ENCODE measurements around the gene PRKD2. TPM values are rescaled to one million over a fixed set of nuclear protein-coding genes. Genes with fewer than 3 reads are reported as not detected.

Gene PRKD2
- total and polyA plus RNA-seq, 4 donors = 7.3 to 14.4 (median 9.3) TPM

DNA sequence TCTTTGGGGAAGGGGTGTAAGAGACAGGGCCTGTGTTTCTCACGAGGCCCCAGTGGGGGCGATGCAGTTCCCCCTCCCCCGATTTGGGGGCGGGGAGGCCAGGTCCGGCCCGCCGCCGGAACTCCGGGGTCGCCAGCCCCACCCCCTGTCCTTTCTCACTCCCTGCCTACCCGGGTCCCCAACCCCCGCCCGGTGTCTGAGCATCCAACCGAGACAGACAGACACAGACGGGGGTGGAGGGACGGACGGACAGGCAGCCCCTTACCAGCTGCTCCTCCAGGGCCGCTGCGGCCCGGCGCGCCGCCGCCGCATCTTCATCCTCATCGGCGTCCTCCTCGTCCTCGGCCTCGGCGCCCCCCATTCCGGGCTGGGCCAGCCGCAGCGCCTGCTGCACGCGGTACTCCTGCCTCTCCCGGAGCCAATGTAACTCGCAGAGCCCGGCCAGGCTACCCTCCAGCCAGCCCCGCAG lies 56.3 kb downstream of the PRKD2 start:
- no peak for DNase-seq (ENCODE audit: low spot score)
- 2% methylated on average over 40 of the region's 40 CpGs for WGBS
- peak overlapping the region in 2 of 3 donors; percentile 6 to 66 for H3K4me3 ChIP-seq (ENCODE audit: low read depth in 1 of 3, low read length in 3 of 3)
- H3K9me3 ChIP-seq (ENCODE audit: control insufficient read depth in 4 of 4, low read length in 3 of 4) = no peaks in the 10 kb centered on the region
- peak overlapping the region; percentile 32 to 69 for H3K27ac ChIP-seq (ENCODE audit: low read depth in 1 of 2, low read length in 2 of 2)
- peaks cover 5 to 26% (median 12%) of the 10 kb centered on the region in 4 donors for H3K4me1 ChIP-seq (ENCODE audit: control insufficient read depth in 4 of 4, insufficient read depth in 4 of 4, low read length in 3 of 4)
- no peak overlapping the region for H3K9ac ChIP-seq (ENCODE audit: low read depth in 1 of 2, low read length in 2 of 2)
- H3K27me3 ChIP-seq (ENCODE audit: control insufficient read depth in 4 of 4, insufficient read depth in 4 of 4, low read length in 3 of 4) = peaks cover 0 to 7% (median 4%) of the 10 kb centered on the region in 4 donors
- H3K36me3 ChIP-seq (ENCODE audit: control insufficient read depth in 4 of 4, insufficient read depth in 3 of 4, low read depth in 1 of 4, low read length in 3 of 4) = no peaks in the 10 kb centered on the region
- TF ChIP-seq SP1 (IDR thresholded peaks at IDR 0.05) (no peak), FOXA2 (IDR thresholded peaks at IDR 0.05) (no peak), GABPA (IDR thresholded peaks at IDR 0.05 in 1 of 2, conservative IDR thresholded peaks at IDR 0.05 in 1 of 2) (no peak), YY1 (IDR thresholded peaks at IDR 0.05) (no peak), RXRA (IDR thresholded peaks at IDR 0.05) (no peak), FOXA1 (IDR thresholded peaks at IDR 0.05) (no peak), HNF4A (conservative IDR thresholded peaks at IDR 0.05) (no peak), TAF1 (conservative IDR thresholded peaks at IDR 0.05) (no peak), RAD21 (IDR thresholded peaks at IDR 0.05) (no peak), EGR1 (IDR thresholded peaks at IDR 0.05; ENCODE audit: low read depth in 2 of 2) (no peak)
- TF ChIP-seq, protein P1, sequence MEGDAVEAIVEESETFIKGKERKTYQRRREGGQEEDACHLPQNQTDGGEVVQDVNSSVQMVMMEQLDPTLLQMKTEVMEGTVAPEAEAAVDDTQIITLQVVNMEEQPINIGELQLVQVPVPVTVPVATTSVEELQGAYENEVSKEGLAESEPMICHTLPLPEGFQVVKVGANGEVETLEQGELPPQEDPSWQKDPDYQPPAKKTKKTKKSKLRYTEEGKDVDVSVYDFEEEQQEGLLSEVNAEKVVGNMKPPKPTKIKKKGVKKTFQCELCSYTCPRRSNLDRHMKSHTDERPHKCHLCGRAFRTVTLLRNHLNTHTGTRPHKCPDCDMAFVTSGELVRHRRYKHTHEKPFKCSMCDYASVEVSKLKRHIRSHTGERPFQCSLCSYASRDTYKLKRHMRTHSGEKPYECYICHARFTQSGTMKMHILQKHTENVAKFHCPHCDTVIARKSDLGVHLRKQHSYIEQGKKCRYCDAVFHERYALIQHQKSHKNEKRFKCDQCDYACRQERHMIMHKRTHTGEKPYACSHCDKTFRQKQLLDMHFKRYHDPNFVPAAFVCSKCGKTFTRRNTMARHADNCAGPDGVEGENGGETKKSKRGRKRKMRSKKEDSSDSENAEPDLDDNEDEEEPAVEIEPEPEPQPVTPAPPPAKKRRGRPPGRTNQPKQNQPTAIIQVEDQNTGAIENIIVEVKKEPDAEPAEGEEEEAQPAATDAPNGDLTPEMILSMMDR (IDR thresholded peaks at IDR 0.05; ENCODE audit: low read depth, low read length, missing input control) = no peak
- TF ChIP-seq, protein P2, sequence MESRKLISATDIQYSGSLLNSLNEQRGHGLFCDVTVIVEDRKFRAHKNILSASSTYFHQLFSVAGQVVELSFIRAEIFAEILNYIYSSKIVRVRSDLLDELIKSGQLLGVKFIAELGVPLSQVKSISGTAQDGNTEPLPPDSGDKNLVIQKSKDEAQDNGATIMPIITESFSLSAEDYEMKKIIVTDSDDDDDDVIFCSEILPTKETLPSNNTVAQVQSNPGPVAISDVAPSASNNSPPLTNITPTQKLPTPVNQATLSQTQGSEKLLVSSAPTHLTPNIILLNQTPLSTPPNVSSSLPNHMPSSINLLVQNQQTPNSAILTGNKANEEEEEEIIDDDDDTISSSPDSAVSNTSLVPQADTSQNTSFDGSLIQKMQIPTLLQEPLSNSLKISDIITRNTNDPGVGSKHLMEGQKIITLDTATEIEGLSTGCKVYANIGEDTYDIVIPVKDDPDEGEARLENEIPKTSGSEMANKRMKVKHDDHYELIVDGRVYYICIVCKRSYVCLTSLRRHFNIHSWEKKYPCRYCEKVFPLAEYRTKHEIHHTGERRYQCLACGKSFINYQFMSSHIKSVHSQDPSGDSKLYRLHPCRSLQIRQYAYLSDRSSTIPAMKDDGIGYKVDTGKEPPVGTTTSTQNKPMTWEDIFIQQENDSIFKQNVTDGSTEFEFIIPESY (IDR thresholded peaks at IDR 0.05) = no peak
- TF ChIP-seq, protein P3, sequence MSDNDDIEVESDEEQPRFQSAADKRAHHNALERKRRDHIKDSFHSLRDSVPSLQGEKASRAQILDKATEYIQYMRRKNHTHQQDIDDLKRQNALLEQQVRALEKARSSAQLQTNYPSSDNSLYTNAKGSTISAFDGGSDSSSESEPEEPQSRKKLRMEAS (IDR thresholded peaks at IDR 0.05) = no peak
- TF ChIP-seq, protein P4, sequence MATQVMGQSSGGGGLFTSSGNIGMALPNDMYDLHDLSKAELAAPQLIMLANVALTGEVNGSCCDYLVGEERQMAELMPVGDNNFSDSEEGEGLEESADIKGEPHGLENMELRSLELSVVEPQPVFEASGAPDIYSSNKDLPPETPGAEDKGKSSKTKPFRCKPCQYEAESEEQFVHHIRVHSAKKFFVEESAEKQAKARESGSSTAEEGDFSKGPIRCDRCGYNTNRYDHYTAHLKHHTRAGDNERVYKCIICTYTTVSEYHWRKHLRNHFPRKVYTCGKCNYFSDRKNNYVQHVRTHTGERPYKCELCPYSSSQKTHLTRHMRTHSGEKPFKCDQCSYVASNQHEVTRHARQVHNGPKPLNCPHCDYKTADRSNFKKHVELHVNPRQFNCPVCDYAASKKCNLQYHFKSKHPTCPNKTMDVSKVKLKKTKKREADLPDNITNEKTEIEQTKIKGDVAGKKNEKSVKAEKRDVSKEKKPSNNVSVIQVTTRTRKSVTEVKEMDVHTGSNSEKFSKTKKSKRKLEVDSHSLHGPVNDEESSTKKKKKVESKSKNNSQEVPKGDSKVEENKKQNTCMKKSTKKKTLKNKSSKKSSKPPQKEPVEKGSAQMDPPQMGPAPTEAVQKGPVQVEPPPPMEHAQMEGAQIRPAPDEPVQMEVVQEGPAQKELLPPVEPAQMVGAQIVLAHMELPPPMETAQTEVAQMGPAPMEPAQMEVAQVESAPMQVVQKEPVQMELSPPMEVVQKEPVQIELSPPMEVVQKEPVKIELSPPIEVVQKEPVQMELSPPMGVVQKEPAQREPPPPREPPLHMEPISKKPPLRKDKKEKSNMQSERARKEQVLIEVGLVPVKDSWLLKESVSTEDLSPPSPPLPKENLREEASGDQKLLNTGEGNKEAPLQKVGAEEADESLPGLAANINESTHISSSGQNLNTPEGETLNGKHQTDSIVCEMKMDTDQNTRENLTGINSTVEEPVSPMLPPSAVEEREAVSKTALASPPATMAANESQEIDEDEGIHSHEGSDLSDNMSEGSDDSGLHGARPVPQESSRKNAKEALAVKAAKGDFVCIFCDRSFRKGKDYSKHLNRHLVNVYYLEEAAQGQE (IDR thresholded peaks at IDR 0.05) = no peak

DNA sequence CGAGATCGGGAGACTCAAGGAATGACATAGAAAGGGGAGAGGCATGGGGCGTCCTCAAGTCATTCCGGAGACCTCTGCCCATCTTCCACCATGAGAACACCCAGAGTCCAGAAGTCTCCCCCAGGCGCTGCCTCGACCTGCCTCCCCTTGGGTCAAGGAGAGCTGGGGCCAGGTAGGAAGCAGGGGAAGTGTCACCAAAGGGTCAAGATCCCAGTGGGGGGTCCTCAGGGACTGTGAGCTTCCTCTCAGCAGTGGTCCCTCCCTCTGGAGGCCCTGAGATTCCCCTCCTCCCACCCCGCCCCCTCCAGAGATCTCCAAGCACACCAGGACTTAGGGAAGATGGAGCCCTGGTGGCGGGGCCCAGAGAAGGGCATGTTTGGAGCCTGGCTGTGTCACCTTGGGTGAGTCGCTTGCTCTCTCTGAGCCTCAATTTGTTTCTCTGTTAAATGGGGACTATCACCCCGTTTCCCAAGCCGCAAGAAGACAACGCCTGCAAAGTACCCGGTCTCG lies 56.9 kb downstream of the PRKD2 start:
- peak overlapping the region in 1 of 3 donors; percentile 66 for H3K4me3 ChIP-seq (ENCODE audit: low read depth in 1 of 3, low read length in 3 of 3)
- H3K27ac ChIP-seq (ENCODE audit: low read depth in 1 of 2, low read length in 2 of 2) = peak overlapping the region; percentile 43 to 69
- 13% methylated on average over 14 of the region's 14 CpGs for WGBS
- peaks cover 5 to 26% (median 12%) of the 10 kb centered on the region in 4 donors for H3K4me1 ChIP-seq (ENCODE audit: control insufficient read depth in 4 of 4, insufficient read depth in 4 of 4, low read length in 3 of 4)
- no peaks in the 10 kb centered on the region for H3K36me3 ChIP-seq (ENCODE audit: control insufficient read depth in 4 of 4, insufficient read depth in 3 of 4, low read depth in 1 of 4, low read length in 3 of 4)
- no peaks in the 10 kb centered on the region for H3K9me3 ChIP-seq (ENCODE audit: control insufficient read depth in 4 of 4, low read length in 3 of 4)
- no peak for DNase-seq (ENCODE audit: low spot score)
- peaks cover 0 to 7% (median 4%) of the 10 kb centered on the region in 4 donors for H3K27me3 ChIP-seq (ENCODE audit: control insufficient read depth in 4 of 4, insufficient read depth in 4 of 4, low read length in 3 of 4)
- no peak overlapping the region for H3K9ac ChIP-seq (ENCODE audit: low read depth in 1 of 2, low read length in 2 of 2)
- TF ChIP-seq FOXA1 (IDR thresholded peaks at IDR 0.05) (no peak), RAD21 (IDR thresholded peaks at IDR 0.05) (no peak), GABPA (IDR thresholded peaks at IDR 0.05 in 1 of 2, conservative IDR thresholded peaks at IDR 0.05 in 1 of 2) (no peak), YY1 (IDR thresholded peaks at IDR 0.05) (no peak), RXRA (IDR thresholded peaks at IDR 0.05) (no peak), JUND (IDR thresholded peaks at IDR 0.05) (no peak), NR2F2 (IDR thresholded peaks at IDR 0.05) (no peak), SP1 (IDR thresholded peaks at IDR 0.05) (no peak), HNF4G (IDR thresholded peaks at IDR 0.05) (no peak), FOXA2 (IDR thresholded peaks at IDR 0.05) (no peak), TAF1 (conservative IDR thresholded peaks at IDR 0.05) (no peak), EGR1 (IDR thresholded peaks at IDR 0.05; ENCODE audit: low read depth in 2 of 2) (no peak)
- TF ChIP-seq, protein P5, sequence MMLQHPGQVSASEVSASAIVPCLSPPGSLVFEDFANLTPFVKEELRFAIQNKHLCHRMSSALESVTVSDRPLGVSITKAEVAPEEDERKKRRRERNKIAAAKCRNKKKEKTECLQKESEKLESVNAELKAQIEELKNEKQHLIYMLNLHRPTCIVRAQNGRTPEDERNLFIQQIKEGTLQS (IDR thresholded peaks at IDR 0.05) = no peak
- TF ChIP-seq, protein P2 (IDR thresholded peaks at IDR 0.05) = no peak
- TF ChIP-seq, protein P1 (IDR thresholded peaks at IDR 0.05; ENCODE audit: low read depth, low read length, missing input control) = no peak
- TF ChIP-seq, protein P3 (IDR thresholded peaks at IDR 0.05) = no peak

All from liver (tissue), 9 donors.